Measurements from ENCODE around the gene FRAS1. TPM values are rescaled to one million over a fixed set of nuclear protein-coding genes. Genes with fewer than 3 reads are reported as not detected.
"Not testable (repeated sequence)": the region's sequence is repeated elsewhere in the genome, so short reads cannot be mapped to it uniquely, and the experiment has no call there.

The FRAS1 gene
- total RNA-seq, 2 donors from 2014 or later, result 2.3 to 8.1 TPM

DNA sequence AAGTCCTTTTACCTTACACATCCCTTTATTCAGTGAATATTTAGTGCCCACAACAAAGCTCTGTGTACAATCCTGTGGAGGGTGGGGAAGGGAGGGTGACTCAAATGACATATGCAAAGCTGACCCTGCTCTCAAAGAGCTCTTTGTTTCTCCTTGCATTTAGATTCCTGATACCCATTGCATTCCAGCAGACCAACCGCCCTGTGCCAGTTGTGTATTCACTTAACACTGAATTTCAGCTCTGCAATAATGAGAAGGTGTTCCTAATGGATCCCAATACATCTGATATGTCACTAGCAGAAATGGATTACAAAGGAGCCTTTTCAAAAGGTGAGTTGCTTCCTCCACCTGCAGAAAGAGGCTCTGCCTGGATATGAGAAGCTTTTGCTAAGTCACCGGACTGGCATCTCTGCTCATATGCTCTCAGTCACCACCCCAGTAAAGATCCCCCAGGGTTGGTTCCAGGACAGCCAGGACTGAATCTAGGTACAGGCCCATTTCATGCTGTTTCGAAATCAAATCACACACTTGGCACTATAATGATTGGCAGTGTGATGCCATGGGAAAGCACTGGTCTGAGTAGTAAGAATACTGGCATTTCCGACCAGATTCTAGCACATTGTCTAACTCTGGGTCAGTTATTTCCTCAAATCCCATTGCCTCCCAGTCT lies 477.3 kb downstream of the FRAS1 start:
- intact Hi-C loops (cut with DNase I), result no loop called here
- no peak for DNase-seq (ENCODE audit: low spot score)

- DNase-seq (ENCODE audit: low spot score), result no peak
- intact Hi-C loops (cut with DNase I), result no loop called here
Measured at GRCh38 chr4:78542373-78542772, 485.2 kb downstream of the FRAS1 start.

GRCh38 chr4:78543424-78544125 lies 486.5 kb downstream of the FRAS1 start:
- DNase-seq (ENCODE audit: low spot score), result no peak
- intact Hi-C loops (cut with DNase I), result no loop called here

DNA sequence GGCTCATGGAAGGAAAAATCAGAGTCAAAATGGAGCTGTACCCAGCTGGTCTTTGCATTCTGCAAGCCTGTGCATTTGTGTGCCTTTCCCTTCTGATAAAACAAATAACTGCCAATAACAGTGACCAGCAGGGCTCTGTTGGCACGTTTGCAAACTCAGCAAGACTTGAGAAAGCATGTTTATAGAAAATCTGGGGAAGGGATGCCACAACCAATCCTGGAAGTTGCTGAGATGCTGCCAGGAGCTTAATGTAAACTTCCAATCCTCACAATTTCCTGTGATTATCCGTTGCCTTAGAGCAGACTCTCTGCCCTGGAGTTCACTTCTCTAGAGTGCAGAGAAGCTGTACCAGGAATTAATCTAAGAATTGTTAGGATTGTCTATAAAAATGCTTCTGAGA lies 487.6 kb downstream of the FRAS1 start:
- intact Hi-C loops (cut with DNase I), result no loop called here
- DNase-seq (ENCODE audit: low spot score), result no peak

GRCh38 chr4:78545275-78546246 lies 488.4 kb downstream of the FRAS1 start:
- DNase-seq (ENCODE audit: low spot score), result no peak
- intact Hi-C loops (cut with DNase I), result no loop called here

- intact Hi-C loops (cut with DNase I); DNase-seq (ENCODE audit: low spot score): not testable (repeated sequence)
Measured at GRCh38 chr4:78547899-78548298, 490.8 kb downstream of the FRAS1 start.

DNA sequence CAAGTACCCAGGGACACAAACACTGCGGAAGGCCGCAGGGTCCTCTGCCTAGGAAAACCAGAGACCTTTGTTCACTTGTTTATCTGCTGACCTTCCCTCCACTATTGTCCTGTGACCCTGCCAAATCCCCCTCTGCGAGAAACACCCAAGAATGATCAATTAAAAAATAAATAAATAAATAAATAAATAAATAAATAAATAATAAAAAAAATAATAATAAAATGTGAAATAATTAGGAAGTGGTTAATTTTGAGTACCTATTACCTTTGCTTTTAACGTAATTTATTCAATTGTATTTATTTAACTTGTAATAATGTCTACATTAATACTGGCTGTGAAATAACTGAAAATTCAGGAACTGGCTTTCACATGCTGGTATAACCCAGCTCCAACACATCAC lies 491.8 kb downstream of the FRAS1 start:
- DNase-seq (ENCODE audit: low spot score); intact Hi-C loops (cut with DNase I): not testable (repeated sequence)

DNA sequence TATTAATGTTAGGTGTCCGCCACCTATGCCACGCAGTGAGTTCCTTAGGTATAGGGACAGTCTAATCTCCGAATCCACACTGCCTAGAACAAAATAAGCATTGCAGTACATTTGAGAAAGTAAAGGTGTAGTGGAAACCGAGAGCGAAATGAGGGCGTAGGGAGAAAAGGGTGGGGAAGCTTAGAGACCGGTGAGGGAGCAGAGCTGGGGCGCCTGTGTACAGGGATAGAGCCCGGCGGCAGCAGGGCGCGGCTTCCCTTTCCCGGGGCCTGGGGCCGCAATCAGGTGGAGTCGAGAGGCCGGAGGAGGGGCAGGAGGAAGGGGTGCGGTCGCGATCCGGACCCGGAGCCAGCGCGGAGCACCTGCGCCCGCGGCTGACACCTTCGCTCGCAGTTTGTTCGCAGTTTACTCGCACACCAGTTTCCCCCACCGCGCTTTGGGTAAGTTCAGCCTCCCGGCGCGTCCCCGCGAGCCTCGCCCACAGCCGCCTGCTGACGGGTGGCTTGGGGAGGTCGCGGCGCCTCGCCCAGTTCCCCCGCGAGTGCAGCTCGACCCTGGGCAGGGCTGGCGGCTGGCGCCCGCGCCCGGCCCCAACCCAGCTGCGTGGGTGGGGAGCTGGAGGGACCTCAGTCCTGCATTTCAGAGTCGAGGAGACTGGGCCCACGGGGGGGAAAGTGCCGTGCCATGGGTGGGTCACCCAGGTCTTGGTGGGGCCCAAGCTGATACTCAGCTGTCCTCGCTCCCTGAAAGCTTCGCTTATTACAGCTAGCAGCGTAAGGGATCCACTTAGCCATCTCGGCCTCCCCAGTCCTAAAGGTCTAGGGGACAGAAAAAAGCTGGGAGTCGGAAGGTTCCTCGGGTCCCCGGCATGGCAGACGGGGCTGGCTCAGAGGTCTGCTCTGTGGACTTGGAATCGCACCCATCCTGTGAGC lies 494.6 kb downstream of the FRAS1 start, which contains the start of gene ANXA3:
Gene ANXA3 (plus strand): TSS at position 351 of the 932 bp plus-strand sequence. CDS start 2,704 bp downstream, outside the sequence.
- intact Hi-C loops (cut with DNase I), result no loop called here
- peak; percentile 83 for DNase-seq (ENCODE audit: low spot score)

DNA sequence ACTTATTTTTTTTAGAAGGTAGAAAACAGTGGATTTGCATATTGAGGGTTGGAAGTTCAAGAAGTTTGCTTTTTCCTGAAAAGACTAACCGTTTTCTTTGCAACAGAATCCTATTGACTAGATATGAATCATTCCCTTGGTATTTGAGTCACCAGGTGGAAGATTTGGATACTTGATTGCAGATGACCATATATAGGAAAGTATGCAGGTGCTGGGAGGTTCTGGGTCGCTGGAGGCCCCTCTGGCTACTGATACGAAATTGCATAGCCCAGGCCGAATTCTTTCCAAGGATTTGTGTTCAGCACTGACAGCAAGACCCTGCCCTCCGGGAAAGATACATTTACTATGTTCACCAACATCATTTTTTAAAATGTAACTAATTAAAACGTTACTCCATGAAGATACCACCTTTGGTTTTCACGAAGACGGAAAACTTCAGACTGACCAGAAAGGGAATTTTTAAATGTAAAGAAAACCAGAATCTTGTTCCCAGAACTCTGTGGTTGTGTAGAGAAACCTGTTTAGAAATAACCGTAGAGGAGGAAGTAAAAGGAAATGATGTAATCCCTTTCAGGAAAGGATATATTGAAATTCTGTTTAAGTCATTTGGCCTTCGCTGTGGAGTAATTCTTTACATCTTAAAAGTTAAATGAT lies 495.4 kb downstream of the FRAS1 start:
- intact Hi-C loops (cut with DNase I), result no loop called here
- DNase-seq (ENCODE audit: low spot score), result no peak

DNA sequence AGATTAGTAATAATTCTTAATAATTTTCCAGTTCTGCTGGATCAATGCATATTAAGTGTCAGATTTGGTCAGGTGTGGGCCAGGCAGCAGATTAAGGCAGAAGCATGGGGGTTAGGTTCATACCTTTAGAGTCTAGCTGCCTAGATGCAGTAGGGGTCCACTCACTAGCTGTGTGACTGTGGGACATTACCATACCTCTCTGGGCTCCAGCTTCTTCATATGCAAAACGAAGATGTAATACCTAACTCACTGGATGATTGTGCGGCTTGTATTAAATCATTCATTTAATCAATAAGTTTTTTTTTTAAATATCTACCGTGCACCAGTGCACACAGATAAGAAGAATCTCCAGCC lies 495.9 kb downstream of the FRAS1 start:
- DNase-seq (ENCODE audit: low spot score), result no peak
- intact Hi-C loops (cut with DNase I), result no loop called here

- intact Hi-C loops (cut with DNase I), result no loop called here
- no peak for DNase-seq (ENCODE audit: low spot score)
Measured at GRCh38 chr4:78553529-78554060, 496.5 kb downstream of the FRAS1 start.

- no peak for DNase-seq (ENCODE audit: low spot score)
- intact Hi-C loops (cut with DNase I), result no loop called here
Measured at GRCh38 chr4:78556665-78557064, 499.5 kb downstream of the FRAS1 start.

DNA sequence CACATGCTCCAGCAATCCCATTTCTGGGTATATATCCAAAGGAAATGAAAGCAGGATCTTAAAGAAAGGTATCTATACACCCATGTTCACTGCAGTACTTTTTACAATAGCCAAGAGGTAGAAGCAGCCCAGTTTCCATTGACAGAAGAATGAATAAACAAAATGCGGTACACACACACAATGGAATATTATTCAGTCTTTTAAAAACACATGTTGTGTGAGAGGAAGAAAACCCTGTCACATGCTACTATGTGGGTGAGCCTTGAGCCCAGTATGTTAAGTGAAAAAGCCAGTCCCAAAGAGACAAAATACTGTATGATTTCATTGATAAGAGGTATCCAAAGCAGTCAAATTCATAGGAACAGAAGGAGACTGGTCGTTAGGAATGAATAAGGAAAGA lies 500.7 kb downstream of the FRAS1 start:
- no peak for DNase-seq (ENCODE audit: low spot score)
- intact Hi-C loops (cut with DNase I), result no loop called here

DNA sequence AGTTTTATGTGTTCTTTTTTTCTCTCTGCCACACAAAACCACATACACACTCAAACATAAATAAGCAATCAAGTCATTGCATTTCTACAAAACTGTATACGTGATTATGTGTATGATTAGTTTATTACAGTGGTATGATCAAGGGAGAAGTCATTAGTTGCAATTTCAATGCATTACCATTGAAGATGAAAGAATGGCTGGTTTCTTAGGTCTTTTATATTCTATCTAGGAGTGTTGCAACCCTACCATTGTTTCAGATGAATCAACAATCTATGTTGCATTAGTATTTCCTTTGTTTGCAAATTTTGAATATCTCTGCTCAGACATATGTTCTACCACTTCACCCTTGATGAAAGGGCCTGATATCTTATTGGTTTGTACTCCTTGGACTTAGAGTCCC lies 501.3 kb downstream of the FRAS1 start:
- no peak for DNase-seq (ENCODE audit: low spot score)
- intact Hi-C loops (cut with DNase I), result no loop called here

DNA sequence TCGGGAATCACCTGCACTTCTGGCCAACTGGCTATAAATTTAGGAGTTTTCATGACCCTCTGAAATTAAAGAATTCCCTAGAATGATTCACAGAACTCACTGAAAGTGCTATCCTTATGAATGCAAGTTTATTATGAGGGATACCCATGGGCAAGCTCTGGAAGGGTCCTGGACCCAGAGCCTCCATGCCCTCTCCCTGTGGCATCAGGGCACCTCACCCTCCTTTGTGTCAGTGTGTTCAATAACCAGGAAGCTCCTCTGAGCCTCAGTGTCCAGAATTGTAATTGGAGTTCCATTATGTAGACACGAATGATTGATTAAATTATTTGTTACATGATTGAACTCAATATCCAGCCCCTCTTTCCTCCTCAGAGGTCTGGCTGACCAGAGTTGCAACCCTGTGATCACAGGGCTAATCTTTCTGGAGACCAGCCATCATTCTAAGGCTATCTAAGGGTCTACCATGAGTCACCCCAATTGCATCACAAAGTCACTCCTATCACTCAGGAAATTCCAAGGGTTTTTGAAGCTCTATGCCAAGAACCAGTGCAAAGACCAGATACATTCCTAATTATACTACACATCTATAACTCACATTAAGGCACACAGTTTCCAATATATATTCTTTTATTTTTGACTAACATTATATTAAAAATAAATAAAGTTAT lies 503.3 kb downstream of the FRAS1 start:
- intact Hi-C loops (cut with DNase I), result no loop called here
- DNase-seq (ENCODE audit: low spot score), result no peak

DNA sequence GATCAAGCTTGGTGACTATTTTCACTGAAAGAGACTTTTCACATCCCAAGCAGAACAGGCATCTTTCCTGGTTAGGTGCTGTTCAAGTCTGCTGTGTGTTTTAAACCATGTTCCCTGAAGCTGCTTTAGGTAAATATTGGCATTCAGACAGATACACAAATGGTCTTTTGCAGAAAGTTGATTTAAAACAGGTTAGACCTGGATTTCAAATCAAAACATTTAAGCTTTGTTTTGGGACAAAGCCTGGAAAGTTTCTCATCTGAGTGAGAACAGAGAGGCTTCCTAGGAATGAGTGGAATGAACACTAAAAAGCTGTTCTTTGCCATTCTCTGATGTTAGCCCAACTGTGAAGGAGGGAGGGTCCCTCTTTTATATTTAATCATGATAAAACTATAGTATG lies 504.6 kb downstream of the FRAS1 start:
- DNase-seq (ENCODE audit: low spot score), result no peak
- intact Hi-C loops (cut with DNase I), result no loop called here

DNA sequence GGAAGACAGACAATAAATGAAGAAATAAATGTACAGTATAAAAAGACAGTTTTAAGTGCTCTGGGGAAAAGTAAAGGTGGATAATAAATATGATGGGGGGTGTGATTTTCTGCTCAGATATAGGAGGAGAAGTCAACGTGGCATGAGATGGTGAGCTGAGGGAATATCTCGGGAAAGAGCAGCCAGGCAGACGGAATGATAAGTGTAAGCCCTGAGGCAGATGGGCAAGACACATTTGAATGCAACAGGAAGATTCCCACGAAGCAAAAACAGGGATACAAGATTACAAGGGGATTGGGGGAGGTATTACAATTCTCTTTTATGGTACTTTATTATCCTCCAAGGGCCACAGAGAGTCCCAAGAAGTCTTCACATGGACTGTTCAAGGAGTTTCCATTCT lies 505.6 kb downstream of the FRAS1 start:
- intact Hi-C loops (cut with DNase I), result no loop called here
- no peak for DNase-seq (ENCODE audit: low spot score)

GRCh38 chr4:78565971-78566372 lies 508.8 kb downstream of the FRAS1 start:
- intact Hi-C loops (cut with DNase I), result no loop called here
- no peak for DNase-seq (ENCODE audit: low spot score)

Data from posterior vena cava (tissue), 2 donors.